Left lung (tissue), 10 donors: Measurements from ENCODE around the gene IMPDH1. TPM values are rescaled to one million over a fixed set of nuclear protein-coding genes. Genes with fewer than 3 reads are reported as not detected.

Experiments
- ATAC-seq: fragments of 200-7000 bp; cut with Tn5 transposase; one replicate; pipeline ENCODE4 v1.9.1; 2020; ENCODE audit warnings: moderate library complexity
- DNase-seq, 4 donors: peaks; one replicate each; pipeline ENCODE4 v3.0.0-alpha.2; 2013 to 2020
- H3K27ac ChIP-seq, 2 donors: fragments of 200-600 bp; sonication (generic) in 1 of 2; one replicate each; pipeline versions ENCODE4 v1.5.0 to v1.8.0; 2020 to 2021
- H3K27me3 ChIP-seq, 2 donors: fragments of 200-600 bp; sonication (generic) in 1 of 2; one replicate each; pipeline versions ENCODE4 v1.5.0 to v1.8.0; 2020 to 2021
- H3K36me3 ChIP-seq, 2 donors: fragments of 200-600 bp; sonication (generic) in 1 of 2; one replicate each; pipeline versions ENCODE4 v1.5.0 to v1.8.0; 2020 to 2021
- H3K4me1 ChIP-seq, 2 donors: fragments of 200-600 bp; one replicate each; pipeline ENCODE4 v1.8.0; 2021
- H3K4me3 ChIP-seq, 2 donors: fragments of 200-600 bp; sonication (generic) in 1 of 2; one replicate each; pipeline versions ENCODE4 v1.5.0 to v1.8.0; 2020 to 2021; ENCODE audit warnings: mild to moderate bottlenecking in 1 of 2
- H3K9me3 ChIP-seq, 2 donors: fragments of 200-600 bp; sonication (generic) in 1 of 2; one replicate each; pipeline versions ENCODE4 v1.5.0 to v1.8.0; 2020 to 2021
- CTCF ChIP-seq, 2 donors: fragments of 200-600 bp; sonication (generic) in 1 of 2; IDR thresholded peaks; one replicate each; pipeline versions ENCODE4 v1.5.0 to v1.8.0; 2021; ENCODE audit warnings: antibody characterized with exemption in 2 of 2
- intact Hi-C, 2 donors: fragments of 100-400 bp; cut with DNase I; formaldehyde crosslinking; loops; one replicate each; pipeline versions ENCODE4 v1.11.2 to v1.14.2; 2022
- polyA plus RNA-seq, 6 donors: library from polyadenylated mRNA; unstranded; fragments of 120-200 nt; gene quantifications; one replicate each; pipeline ENCODE4 v1.2.1, GENCODE V29; 2013; ENCODE audit not compliant: insufficient read length in 6 of 6
- total RNA-seq, 2 donors: library from RNA; stranded (reverse); fragmentation: NEBNext Ultra II Directional; extraction: Animal tissue kit (Norgen Biotek cat#: 25700); gene quantifications; one replicate each; pipeline ENCODE4 v1.2.1, GENCODE V29; 2021
- donor health status: DM: no; HTN: yes; CAD: no.
- donor health status: DM: no; HTN: no; CAD: no.

IMPDH1 gene
- total and polyA plus RNA-seq, 8 donors: 32.4 to 106 (median 38.2) TPM

GRCh38 chr7:128357217-128357613, 52.6 kb downstream of the IMPDH1 start:
- Histone ChIP-seq H3K27ac (no peak overlapping the region), H3K27me3 (peaks cover 18 to 70% of the 10 kb centered on the region in 2 donors), H3K4me1 (peaks cover 0 to 44% of the 10 kb centered on the region in 2 donors), H3K36me3 (no peaks in the 10 kb centered on the region), H3K9me3 (no peaks in the 10 kb centered on the region), H3K4me3 (no peak overlapping the region)
- no peak for ATAC-seq
- intact Hi-C loops: no loop called here
- no peak for DNase-seq
- TF ChIP-seq CTCF (IDR thresholded peaks at IDR 0.05): no peak

- H3K27me3 ChIP-seq: peaks cover 19 to 70% of the 10 kb centered on the region in 2 donors
- peaks cover 0 to 42% of the 10 kb centered on the region in 2 donors for H3K4me1 ChIP-seq
- intact Hi-C loops: no loop called here
- H3K9me3 ChIP-seq: no peaks in the 10 kb centered on the region
- no peak overlapping the region for H3K4me3 ChIP-seq
- TF ChIP-seq CTCF (IDR thresholded peaks at IDR 0.05): no peak
- no peaks in the 10 kb centered on the region for H3K36me3 ChIP-seq
- DNase-seq (no peak), ATAC-seq (no peak)
- H3K27ac ChIP-seq: no peak overlapping the region
These were observed 53.1 kb downstream of the IMPDH1 start for GRCh38 chr7:128356546-128357216.

GRCh38 chr7:128353610-128354009, 56.2 kb downstream of the IMPDH1 start:
- H3K4me1 ChIP-seq: peaks cover 0 to 23% of the 10 kb centered on the region in 2 donors
- no peak for TF ChIP-seq CTCF (IDR thresholded peaks at IDR 0.05)
- intact Hi-C loops: loop anchor here in 1 of 2 donors (5.0 kb wide), 1 partner anchor 34 kb away; no protein-coding TSS in a partner anchor
- H3K36me3 ChIP-seq: no peaks in the 10 kb centered on the region
- H3K27ac ChIP-seq: no peak overlapping the region
- ATAC-seq: no peak
- no peak overlapping the region for H3K4me3 ChIP-seq
- H3K9me3 ChIP-seq: no peaks in the 10 kb centered on the region
- DNase-seq: no peak
- H3K27me3 ChIP-seq: peaks cover 26 to 68% of the 10 kb centered on the region in 2 donors

GRCh38 chr7:128353189-128353588, 56.6 kb downstream of the IMPDH1 start:
- Histone ChIP-seq H3K27me3 (peaks cover 26 to 64% of the 10 kb centered on the region in 2 donors), H3K9me3 (no peaks in the 10 kb centered on the region), H3K27ac (no peak overlapping the region), H3K4me1 (peaks cover 0 to 19% of the 10 kb centered on the region in 2 donors), H3K4me3 (no peak overlapping the region), H3K36me3 (no peaks in the 10 kb centered on the region)
- intact Hi-C loops: loop anchor here in 1 of 2 donors (5.0 kb wide), 1 partner anchor 34 kb away; no protein-coding TSS in a partner anchor
- ATAC-seq (no peak), DNase-seq (no peak)
- TF ChIP-seq CTCF (IDR thresholded peaks at IDR 0.05): no peak

- Histone ChIP-seq H3K27ac (no peak overlapping the region), H3K9me3 (no peaks in the 10 kb centered on the region), H3K4me3 (no peak overlapping the region), H3K36me3 (no peaks in the 10 kb centered on the region), H3K4me1 (peaks cover 0 to 17% of the 10 kb centered on the region in 2 donors), H3K27me3 (peaks cover 26 to 64% of the 10 kb centered on the region in 2 donors)
- intact Hi-C loops: loop anchor here in 1 of 2 donors (5.0 kb wide), 1 partner anchor 35 kb away; no protein-coding TSS in a partner anchor
- TF ChIP-seq CTCF (IDR thresholded peaks at IDR 0.05): no peak
- no peak for ATAC-seq
- DNase-seq: no peak
These were observed 57.1 kb downstream of the IMPDH1 start for GRCh38 chr7:128352636-128353035.
